K562 (cell line): ENCODE measurements around the gene KRTAP10-12.

ENCODE experiments used
- EP300 ChIP-seq: IDR thresholded peaks from 2 replicates; pipeline ENCODE4 v1.6.1; 2012; ENCODE audit warnings: low read length, improper control_type of control experiment
- POLR2A ChIP-seq: fragments of 450-650 bp; conservative IDR thresholded peaks from 2 replicates; pipeline ENCODE4 v1.6.1; 2016
- RAD21 ChIP-seq, 2 experiments: fragments of 250-450 bp in 1 of 2; fragments of 450-650 bp in 1 of 2; sonication (Bioruptor Pico) in 1 of 2; formaldehyde crosslinking in 1 of 2; IDR thresholded peaks in 1 of 2; conservative IDR thresholded peaks in 1 of 2; 2 replicates each; pipeline versions ENCODE4 v1.4.0 to v1.8.0; 2020 to 2022; ENCODE audit warnings: mild to moderate bottlenecking in 2 of 2, moderate library complexity in 1 of 2
- SIN3A ChIP-seq, 2 experiments: fragments of 150-350 bp in 1 of 2; IDR thresholded peaks; 2 replicates each; pipeline ENCODE4 v1.6.1; 2011 to 2016; ENCODE audit warnings: borderline replicate concordance in 2 of 2, low read depth in 2 of 2, low read length in 2 of 2, mild to moderate bottlenecking in 2 of 2, moderate library complexity in 2 of 2; ENCODE audit not compliant: control insufficient read depth in 1 of 2
- SPI1 ChIP-seq: IDR thresholded peaks from 2 replicates; pipeline ENCODE4 v1.6.1; 2011; ENCODE audit warnings: low read depth, low read length, control low read depth, borderline replicate concordance
- TCF7L2 ChIP-seq: fragments of 150-350 bp; IDR thresholded peaks from 2 replicates; pipeline ENCODE4 v1.6.1; 2016; ENCODE audit warnings: low read depth, mild to moderate bottlenecking, low read length, moderate library complexity
- ZNF23 ChIP-seq: fragments of 250-450 bp; sonication (Bioruptor Pico); IDR thresholded peaks from 2 replicates; pipeline ENCODE4 v1.4.0; 2020; ENCODE audit warnings: mild to moderate bottlenecking

GRCh38 chr21:44695184-44695583, 1.8 kb upstream of the KRTAP10-12 start:
- TF ChIP-seq SIN3A (IDR thresholded peaks at IDR 0.05; ENCODE audit: borderline replicate concordance in 2 of 2, control insufficient read depth in 1 of 2, low read depth in 2 of 2, low read length in 2 of 2) = no peak
- TF ChIP-seq RAD21 (CRISPR knock-in tag; conservative IDR thresholded peaks at IDR 0.05 in 1 of 2, IDR thresholded peaks at IDR 0.05 in 1 of 2) = no peak
- TF ChIP-seq SPI1 = no peak
- no peak for TF ChIP-seq EP300
- no peak for TF ChIP-seq ZNF23 (CRISPR knock-in tag)
- no peak for TF ChIP-seq POLR2A
- TF ChIP-seq TCF7L2 = no peak
